Measurements from ENCODE around the gene FOXF1. TPM values are rescaled to one million over a fixed set of nuclear protein-coding genes. Genes with fewer than 3 reads are reported as not detected.

FOXF1 gene
- total RNA-seq, 8 experiments from 2014 or later: 0.05 to 0.71 (median 0.17) TPM; not detected in 3

- ATAC-seq (replicated peaks in 6 of 8): no peak
- 0 to 41% (median 12%) methylated on average over 2 to 8 of the region's 10 CpGs; no CpG with 5 or more reads in 4 of the 10 experiments for WGBS, 10 experiments
- Histone ChIP-seq H3K27ac (no peak overlapping the region), H3K4me1 (replicated peaks in 1 of 2) (peaks cover 0 to 4% of the 10 kb centered on the region in 2 donors), H3K4me3 (no peak overlapping the region)
- in situ Hi-C loops (cut with MboI; ENCODE audit: low pct_unique_long_range_greater_than_20kb in 2 of 9, low sequenced_read_pairs in 9 of 9, unreplicated experiment in 9 of 9): no loop called here
These were observed 15.0 kb upstream of the FOXF1 start for GRCh38 chr16:86495357-86495701.

- Histone ChIP-seq H3K4me3 (no peak overlapping the region), H3K27ac (no peak overlapping the region), H3K4me1 (replicated peaks in 1 of 2) (peaks cover 0 to 4% of the 10 kb centered on the region in 2 donors)
- in situ Hi-C loops (cut with MboI; ENCODE audit: low pct_unique_long_range_greater_than_20kb in 2 of 9, low sequenced_read_pairs in 9 of 9, unreplicated experiment in 9 of 9): no loop called here
- no peak for ATAC-seq (replicated peaks in 6 of 8)
- 0 to 72% (median 10%) methylated on average over 1 to 13 of the region's 16 CpGs; no CpG with 5 or more reads in 2 of the 10 experiments for WGBS, 10 experiments
These were observed 14.5 kb upstream of the FOXF1 start for GRCh38 chr16:86495756-86496261.

- WGBS, 10 experiments: 2 to 13% (median 4%) methylated on average over 5 to 17 of the region's 34 CpGs
- no peak overlapping the region for H3K4me3 ChIP-seq
These were observed 13.9 kb upstream of the FOXF1 start for GRCh38 chr16:86496262-86496928.

GRCh38 chr16:86496929-86497461, 13.3 kb upstream of the FOXF1 start:
- no peak overlapping the region for H3K4me3 ChIP-seq
- H3K4me1 ChIP-seq (replicated peaks in 1 of 2): peaks cover 0 to 4% of the 10 kb centered on the region in 2 donors
- 0 to 41% (median 1%) methylated on average over 1 to 16 of the region's 45 CpGs; no CpG with 5 or more reads in 2 of the 10 experiments for WGBS, 10 experiments
- ATAC-seq (replicated peaks in 6 of 8): no peak
- no peak overlapping the region for H3K27ac ChIP-seq
- in situ Hi-C loops (cut with MboI; ENCODE audit: low pct_unique_long_range_greater_than_20kb in 2 of 9, low sequenced_read_pairs in 9 of 9, unreplicated experiment in 9 of 9): no loop called here

More at GRCh38 chr16:86496262-86496928, 13.9 kb upstream of the FOXF1 start:
- ATAC-seq (replicated peaks in 6 of 8): no peak
- Histone ChIP-seq H3K27ac (no peak overlapping the region), H3K4me1 (replicated peaks in 1 of 2) (peaks cover 0 to 4% of the 10 kb centered on the region in 2 donors)
- in situ Hi-C loops (cut with MboI; ENCODE audit: low pct_unique_long_range_greater_than_20kb in 2 of 9, low sequenced_read_pairs in 9 of 9, unreplicated experiment in 9 of 9): no loop called here

- H3K27ac ChIP-seq: no peak overlapping the region
- no peak overlapping the region for H3K4me3 ChIP-seq
- in situ Hi-C loops (cut with MboI; ENCODE audit: low pct_unique_long_range_greater_than_20kb in 2 of 9, low sequenced_read_pairs in 9 of 9, unreplicated experiment in 9 of 9): no loop called here
- WGBS, 10 experiments: no CpG with 5 or more reads among the region's 44 CpGs
- no peak for ATAC-seq (replicated peaks in 6 of 8)
- peaks cover 0 to 4% of the 10 kb centered on the region in 2 donors for H3K4me1 ChIP-seq (replicated peaks in 1 of 2)
These were observed 12.7 kb upstream of the FOXF1 start for GRCh38 chr16:86497551-86498021.

GRCh38 chr16:86498155-86498670, 12.1 kb upstream of the FOXF1 start:
- no peak for ATAC-seq (replicated peaks in 6 of 8)
- WGBS, 10 experiments: 1 to 7% (median 4%) methylated on average over 3 to 15 of the region's 29 CpGs; no CpG with 5 or more reads in 7 of the 10 experiments
- Histone ChIP-seq H3K4me3 (no peak overlapping the region), H3K4me1 (replicated peaks in 1 of 2) (peaks cover 0 to 4% of the 10 kb centered on the region in 2 donors), H3K27ac (no peak overlapping the region)
- in situ Hi-C loops (cut with MboI; ENCODE audit: low pct_unique_long_range_greater_than_20kb in 2 of 9, low sequenced_read_pairs in 9 of 9, unreplicated experiment in 9 of 9): no loop called here

- in situ Hi-C loops (cut with MboI; ENCODE audit: low pct_unique_long_range_greater_than_20kb in 2 of 9, low sequenced_read_pairs in 9 of 9, unreplicated experiment in 9 of 9): no loop called here
- no peak for ATAC-seq (replicated peaks in 6 of 8)
These were observed 11.5 kb upstream of the FOXF1 start for GRCh38 chr16:86498671-86499439.

GRCh38 chr16:86499440-86499786, 10.9 kb upstream of the FOXF1 start:
- 0 to 22% (median 7%) methylated on average over 1 to 4 of the region's 4 CpGs for WGBS, 10 experiments
- Histone ChIP-seq H3K4me1 (replicated peaks in 1 of 2) (peaks cover 0 to 4% of the 10 kb centered on the region in 2 donors), H3K4me3 (no peak overlapping the region), H3K27ac (no peak overlapping the region)
- in situ Hi-C loops (cut with MboI; ENCODE audit: low pct_unique_long_range_greater_than_20kb in 2 of 9, low sequenced_read_pairs in 9 of 9, unreplicated experiment in 9 of 9): no loop called here
- ATAC-seq (replicated peaks in 6 of 8): no peak

More at GRCh38 chr16:86498671-86499439, 11.5 kb upstream of the FOXF1 start:
- WGBS, 10 experiments: 0 to 23% (median 2%) methylated on average over 5 to 27 of the region's 61 CpGs; no CpG with 5 or more reads in 1 of the 10 experiments
- peaks cover 0 to 4% of the 10 kb centered on the region in 2 donors for H3K4me1 ChIP-seq (replicated peaks in 1 of 2)
- no peak overlapping the region for H3K27ac ChIP-seq
- H3K4me3 ChIP-seq: no peak overlapping the region

GRCh38 chr16:86499889-86500707, 10.2 kb upstream of the FOXF1 start:
- Histone ChIP-seq H3K27ac (no peak overlapping the region), H3K4me1 (replicated peaks in 1 of 2) (no peaks in the 10 kb centered on the region), H3K4me3 (no peak overlapping the region)
- 0 to 28% (median 3%) methylated on average over 1 to 9 of the region's 16 CpGs; no CpG with 5 or more reads in 2 of the 10 experiments for WGBS, 10 experiments
- ATAC-seq (replicated peaks in 6 of 8): no peak
- in situ Hi-C loops (cut with MboI; ENCODE audit: low pct_unique_long_range_greater_than_20kb in 2 of 9, low sequenced_read_pairs in 9 of 9, unreplicated experiment in 9 of 9): loop anchor here in 6 of 9 experiments (25.0 kb wide), 3 partner anchors 163 to 688 kb away; no protein-coding TSS in a partner anchor

- Histone ChIP-seq H3K4me3 (no peak overlapping the region), H3K4me1 (replicated peaks in 1 of 2) (peaks cover 0 to 4% of the 10 kb centered on the region in 2 donors), H3K27ac (no peak overlapping the region)
- ATAC-seq (replicated peaks in 6 of 8): no peak
- in situ Hi-C loops (cut with MboI; ENCODE audit: low pct_unique_long_range_greater_than_20kb in 2 of 9, low sequenced_read_pairs in 9 of 9, unreplicated experiment in 9 of 9): loop anchor here in 6 of 9 experiments (25.0 kb wide), 3 partner anchors 164 to 689 kb away; no protein-coding TSS in a partner anchor
- WGBS, 10 experiments: 0 to 20% (median 0%) methylated on average over 1 to 4 of the region's 13 CpGs; no CpG with 5 or more reads in 5 of the 10 experiments
These were observed 9.4 kb upstream of the FOXF1 start for GRCh38 chr16:86500708-86501510.

- in situ Hi-C loops (cut with MboI; ENCODE audit: low pct_unique_long_range_greater_than_20kb in 2 of 9, low sequenced_read_pairs in 9 of 9, unreplicated experiment in 9 of 9): loop anchor here in 6 of 9 experiments (25.0 kb wide), 3 partner anchors 165 to 690 kb away; no protein-coding TSS in a partner anchor
These were observed 8.1 kb upstream of the FOXF1 start for GRCh38 chr16:86501989-86502855.

More at GRCh38 chr16:86501989-86502855, 8.1 kb upstream of the FOXF1 start:
- H3K4me1 ChIP-seq (replicated peaks in 1 of 2): peaks cover 0 to 4% of the 10 kb centered on the region in 2 donors
- ATAC-seq (replicated peaks in 6 of 8): no peak
- H3K4me3 ChIP-seq: no peak overlapping the region
- WGBS, 10 experiments: 0 to 34% (median 2%) methylated on average over 3 to 11 of the region's 19 CpGs; no CpG with 5 or more reads in 3 of the 10 experiments
- no peak overlapping the region for H3K27ac ChIP-seq
